Measurements from ENCODE around the gene PTGS1.

- TF ChIP-seq CTCF (IDR thresholded peaks at IDR 0.05) (no peak), POLR2A (IDR thresholded peaks at IDR 0.05; ENCODE audit: low read depth) (no peak), EP300 (IDR thresholded peaks at IDR 0.05) (no peak)
Observed at GRCh38 chr9:122336189-122336588, 34.6 kb upstream of the PTGS1 start.
